B cell (primary cell): ENCODE measurements around the gene CHD6. TPM values are rescaled to one million over a fixed set of nuclear protein-coding genes. Genes with fewer than 3 reads are reported as not detected.

ENCODE experiments used
- ATAC-seq: fragments of 200-7000 bp; cut with Tn5 transposase; one replicate; pipeline ENCODE4 v1.10.0; 2021; ENCODE audit warnings: low read depth, mild to moderate bottlenecking, moderate number of reproducible peaks, moderate library complexity
- CTCF ChIA-PET: fragments of 350-600 bp; sonication (Branson Sonifier 250); formaldehyde crosslinking; loops from one replicate; lab custom pipeline; 2021; ENCODE audit warnings: antibody characterized with exemption, inconsistent platforms; lab: Charles Lee
- POLR2A ChIA-PET: fragments of 350-600 bp; sonication (Branson Sonifier 250); formaldehyde crosslinking; loops from one replicate; lab custom pipeline; 2021; ENCODE audit warnings: antibody characterized with exemption; lab: Charles Lee
- DNase-seq: peaks from one replicate; pipeline ENCODE4 v3.0.0; 2013
- H2AFZ ChIP-seq: 2 replicates; pipeline ENCODE4 v1.6.1; 2012; ENCODE audit warnings: mild to moderate bottlenecking, low read depth, low read length; ENCODE audit not compliant: insufficient read depth, poor library complexity, severe bottlenecking
- H3K27ac ChIP-seq, 2 donors: 1 replicate in 1 of 2; 2 replicates in 1 of 2; pipeline ENCODE4 v1.5.1; 2012 to 2013; ENCODE audit warnings: low read length in 2 of 2, mild to moderate bottlenecking in 2 of 2, moderate library complexity in 1 of 2
- H3K27me3 ChIP-seq, 4 experiments: fragments of 200-600 bp in 1 of 4; sonication (generic) in 1 of 4; replicated peaks in 1 of 4; 1 replicate in 2 of 4; 2 replicates in 2 of 4; pipeline versions ENCODE4 v1.6.1 to v1.7.0; 2013 to 2016; ENCODE audit warnings: low read length in 3 of 4, mild to moderate bottlenecking in 2 of 4, mixed read lengths in 1 of 4, moderate library complexity in 1 of 4; ENCODE audit not compliant: insufficient read depth in 4 of 4, control insufficient read depth in 3 of 4; ENCODE audit errors: control extremely low read depth in 1 of 4
- H3K36me3 ChIP-seq, 2 experiments: replicated peaks in 1 of 2; 1 replicate in 1 of 2; 2 replicates in 1 of 2; pipeline versions ENCODE4 v1.6.1 to v1.7.1; 2013; ENCODE audit warnings: low read length in 1 of 2; ENCODE audit not compliant: insufficient read depth in 2 of 2, control insufficient read depth in 1 of 2; ENCODE audit errors: control extremely low read depth in 1 of 2, extremely low read depth in 1 of 2
- H3K4me1 ChIP-seq, 2 donors: fragments of 200-600 bp in 1 of 2; sonication (generic) in 1 of 2; 1 replicate in 1 of 2; 2 replicates in 1 of 2; pipeline versions ENCODE4 v1.5.1 to v1.6.1; 2013 to 2017; ENCODE audit warnings: low read length in 2 of 2; ENCODE audit not compliant: control insufficient read depth in 2 of 2, insufficient read depth in 2 of 2
- H3K4me2 ChIP-seq: replicated peaks from 2 replicates; pipeline ENCODE3; 2012; ENCODE audit warnings: mild to moderate bottlenecking, low read depth, low read length; ENCODE audit not compliant: poor library complexity, severe bottlenecking
- H3K4me3 ChIP-seq, 5 experiments: fragments of 200-600 bp in 1 of 5; sonication (generic) in 1 of 5; 1 replicate in 3 of 5; 2 replicates in 2 of 5; pipeline versions ENCODE4 v1.5.1 to v1.7.0; 2011 to 2016; ENCODE audit warnings: low read length in 4 of 5, mild to moderate bottlenecking in 4 of 5, low read depth in 2 of 5, control low read depth in 1 of 5, moderate library complexity in 1 of 5; ENCODE audit not compliant: insufficient read depth in 1 of 5; ENCODE audit errors: control extremely low read depth in 1 of 5, extremely low read depth in 1 of 5
- H3K79me2 ChIP-seq: fragments of 200-600 bp; sonication (generic); one replicate; pipeline ENCODE4 v1.6.0; 2016; ENCODE audit warnings: low read length; ENCODE audit not compliant: control insufficient read depth, insufficient read depth
- H3K9ac ChIP-seq: fragments of 200-600 bp; sonication (generic); 2 replicates; pipeline ENCODE4 v1.6.1; 2017; ENCODE audit warnings: mild to moderate bottlenecking, low read length, moderate library complexity
- H3K9me3 ChIP-seq, 3 donors: one replicate each; pipeline versions ENCODE4 v1.6.1 to v1.7.1; 2013; ENCODE audit warnings: low read length in 2 of 3; ENCODE audit not compliant: control insufficient read depth in 2 of 3, insufficient read depth in 1 of 3; ENCODE audit errors: control extremely low read depth in 1 of 3
- H4K20me1 ChIP-seq: 2 replicates; pipeline ENCODE4 v1.6.0; 2012; ENCODE audit warnings: mild to moderate bottlenecking, low read length; ENCODE audit not compliant: insufficient read depth, control insufficient read depth, poor library complexity, severe bottlenecking
- H3K27ac Mint-ChIP-seq: one replicate; pipeline ENCODE4 v1.8.0; 2021; ENCODE audit warnings: mixed read lengths
- H3K27me3 Mint-ChIP-seq: one replicate; pipeline ENCODE4 v1.8.0; 2021; ENCODE audit warnings: mixed read lengths
- H3K4me1 Mint-ChIP-seq: one replicate; pipeline ENCODE4 v1.8.0; 2021; ENCODE audit warnings: mixed read lengths
- H3K4me3 Mint-ChIP-seq: one replicate; pipeline ENCODE4 v1.8.0; 2021; ENCODE audit warnings: mixed read lengths
- H3K9me3 Mint-ChIP-seq: one replicate; pipeline ENCODE4 v1.8.0; 2022; ENCODE audit warnings: mixed read lengths; ENCODE audit not compliant: insufficient read depth
- EZH2 ChIP-seq: IDR thresholded peaks from 2 replicates; pipeline ENCODE4 v1.6.1; 2012; ENCODE audit warnings: borderline replicate concordance, low read depth, mild to moderate bottlenecking, moderate library complexity, low read length; ENCODE audit not compliant: insufficient read depth, poor library complexity, severe bottlenecking
- WGBS: methylation state at CpG from one replicate; pipeline ENCODE4 v1.1.5; 2013; ENCODE audit warnings: missing lambda C conversion rate; ENCODE audit not compliant: insufficient coverage; 5-methylcytosine and 5-hydroxymethylcytosine counted together
- intact Hi-C: fragments of 100-400 bp; cut with micrococcal nuclease; formaldehyde crosslinking; loops from one replicate; pipeline ENCODE4 v1.10.0; 2022
- polyA plus RNA-seq: library from polyadenylated mRNA; depleted of rRNA; stranded (reverse); fragments of >200 nt; gene quantifications from 2 replicates; pipeline ENCODE4 v1.2.3, GENCODE V29; 2012
- total RNA-seq, 2 donors: library from RNA; stranded (reverse); fragments of 120-200 nt in 1 of 2; gene quantifications; 1 replicate in 1 of 2; 2 replicates in 1 of 2; pipeline versions ENCODE4 v1.2.3 to v1.2.4, GENCODE V29; 2013 to 2022
- TF ChIP-seq, protein P1 (sequence below): fragments of 200-600 bp; IDR thresholded peaks from one replicate; pipeline ENCODE4 v1.8.0; 2022; ENCODE audit warnings: antibody characterized with exemption, mild to moderate bottlenecking

The CHD6 gene
- total and polyA plus RNA-seq, 2 donors (not counting 1 experiment from before 2014, with no cell fraction given), result 10.3 to 117 TPM

DNA sequence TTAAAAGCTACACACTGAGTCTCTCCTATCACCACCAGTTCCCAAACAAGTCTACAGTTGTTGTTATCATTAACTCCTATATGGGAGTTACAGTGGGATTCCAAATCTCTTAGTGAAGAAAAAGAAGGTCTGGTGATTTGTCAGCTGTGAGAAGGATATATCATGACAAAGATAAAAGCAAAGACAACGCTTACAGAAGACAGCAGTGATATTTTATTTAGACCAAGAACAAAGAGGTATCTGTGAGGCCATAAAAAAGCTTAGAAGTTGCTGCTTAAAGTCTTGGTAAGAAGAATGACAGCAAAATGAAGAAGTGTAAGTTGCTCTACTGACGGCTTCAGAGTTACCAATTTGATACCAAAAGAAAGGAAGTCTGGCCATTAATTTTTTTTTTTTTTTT, 47.2 kb downstream of the CHD6 start:
- POLR2A ChIA-PET, result no interaction called here
- no peak overlapping the region for H3K9ac ChIP-seq
- TF ChIP-seq, protein P1, sequence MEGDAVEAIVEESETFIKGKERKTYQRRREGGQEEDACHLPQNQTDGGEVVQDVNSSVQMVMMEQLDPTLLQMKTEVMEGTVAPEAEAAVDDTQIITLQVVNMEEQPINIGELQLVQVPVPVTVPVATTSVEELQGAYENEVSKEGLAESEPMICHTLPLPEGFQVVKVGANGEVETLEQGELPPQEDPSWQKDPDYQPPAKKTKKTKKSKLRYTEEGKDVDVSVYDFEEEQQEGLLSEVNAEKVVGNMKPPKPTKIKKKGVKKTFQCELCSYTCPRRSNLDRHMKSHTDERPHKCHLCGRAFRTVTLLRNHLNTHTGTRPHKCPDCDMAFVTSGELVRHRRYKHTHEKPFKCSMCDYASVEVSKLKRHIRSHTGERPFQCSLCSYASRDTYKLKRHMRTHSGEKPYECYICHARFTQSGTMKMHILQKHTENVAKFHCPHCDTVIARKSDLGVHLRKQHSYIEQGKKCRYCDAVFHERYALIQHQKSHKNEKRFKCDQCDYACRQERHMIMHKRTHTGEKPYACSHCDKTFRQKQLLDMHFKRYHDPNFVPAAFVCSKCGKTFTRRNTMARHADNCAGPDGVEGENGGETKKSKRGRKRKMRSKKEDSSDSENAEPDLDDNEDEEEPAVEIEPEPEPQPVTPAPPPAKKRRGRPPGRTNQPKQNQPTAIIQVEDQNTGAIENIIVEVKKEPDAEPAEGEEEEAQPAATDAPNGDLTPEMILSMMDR, result no peak
- no peak for TF ChIP-seq EZH2
- no peaks in the 10 kb centered on the region for H3K27me3 ChIP-seq
- no peak overlapping the region for H3K4me3 ChIP-seq
- peaks cover 8 to 17% (median 14%) of the 10 kb centered on the region in 3 donors for H3K9me3 ChIP-seq
- peaks cover 45% of the 10 kb centered on the region in 2 donors for H3K4me1 ChIP-seq
- H3K9me3 Mint-ChIP-seq, result peaks cover 2% of the 10 kb centered on the region
- peaks cover 81% of the 10 kb centered on the region for H4K20me1 ChIP-seq
- no peaks in the 10 kb centered on the region for H3K27me3 Mint-ChIP-seq
- H3K27ac ChIP-seq, result no peak overlapping the region
- H3K4me2 ChIP-seq, result peak overlapping the region; percentile 18
- peaks cover 99% of the 10 kb centered on the region for H3K79me2 ChIP-seq
- H2AFZ ChIP-seq, result no peak overlapping the region
- no peak for ATAC-seq
- peaks cover 78% of the 10 kb centered on the region for H3K4me1 Mint-ChIP-seq
- WGBS, result 14% methylated on average over 1 of the region's 2 CpGs
- DNase-seq, result no peak
- H3K4me3 Mint-ChIP-seq, result peak overlapping the region; percentile 29
- peaks cover 2 to 8% of the 10 kb centered on the region in 2 experiments for H3K36me3 ChIP-seq
- CTCF ChIA-PET, result no interaction called here
- no peak overlapping the region for H3K27ac Mint-ChIP-seq
- intact Hi-C loops, result no loop called here

DNA sequence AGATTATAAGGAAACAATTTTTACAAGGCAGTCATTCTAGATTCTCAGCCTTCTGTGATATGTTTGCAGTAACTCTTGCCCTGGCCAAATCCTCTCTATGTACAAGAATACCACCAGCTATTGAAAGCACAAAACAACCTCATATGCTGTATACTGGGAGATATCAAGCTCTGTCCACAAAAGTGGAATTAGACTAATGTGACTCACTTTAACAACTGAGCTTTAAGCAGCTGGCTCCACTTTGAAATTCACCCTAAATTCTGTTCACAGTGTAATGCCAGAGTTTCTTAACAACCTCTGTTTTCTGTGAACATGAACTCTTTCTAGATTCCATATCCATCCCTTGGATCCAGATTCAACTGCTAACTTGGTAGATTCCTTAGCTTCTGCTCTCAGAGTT, 47.6 kb downstream of the CHD6 start:
- peaks cover 81% of the 10 kb centered on the region for H3K4me1 Mint-ChIP-seq
- Histone ChIP-seq H3K36me3 (peaks cover 2 to 8% of the 10 kb centered on the region in 2 experiments), H3K9me3 (peaks cover 6 to 17% (median 13%) of the 10 kb centered on the region in 3 donors), H3K9ac (no peak overlapping the region), H2AFZ (no peak overlapping the region), H3K4me2 (peak overlapping the region; percentile 18), H3K4me1 (peaks cover 45% of the 10 kb centered on the region in 2 donors), H4K20me1 (peaks cover 85% of the 10 kb centered on the region), H3K4me3 (no peak overlapping the region), H3K27ac (no peak overlapping the region), H3K27me3 (no peaks in the 10 kb centered on the region), H3K79me2 (peaks cover 99% of the 10 kb centered on the region)
- H3K27me3 Mint-ChIP-seq, result no peaks in the 10 kb centered on the region
- intact Hi-C loops, result no loop called here
- DNase-seq (no peak), ATAC-seq (no peak)
- peaks cover under 1% of the 10 kb centered on the region for H3K9me3 Mint-ChIP-seq
- POLR2A ChIA-PET, result no interaction called here
- no peak overlapping the region for H3K4me3 Mint-ChIP-seq
- TF ChIP-seq EZH2, result no peak
- TF ChIP-seq, protein P1, result no peak
- H3K27ac Mint-ChIP-seq, result no peak overlapping the region
- CTCF ChIA-PET, result no interaction called here
